ENCODE data around the gene ASXL2.

- TF ChIP-seq POLR2AphosphoS5 (IDR thresholded peaks at IDR 0.05) (no peak), CTCF (IDR thresholded peaks at IDR 0.05) (peak; percentile 47 to 69 (median 60)), POLR2A (IDR thresholded peaks at IDR 0.05) (no peak)
These were observed 178.0 kb downstream of the ASXL2 start for GRCh38 chr2:25700221-25700660.

All from upper lobe of left lung (tissue), 4 donors.